Measurements from ENCODE around the gene MYH14. TPM values are rescaled to one million over a fixed set of nuclear protein-coding genes. Genes with fewer than 3 reads are reported as not detected.

Gene MYH14
- total and polyA plus RNA-seq, 9 donors: 0.23 to 82.1 (median 3.2) TPM

GRCh38 chr19:50357178-50358100 is 154.0 kb downstream of the MYH14 start:
- no peaks in the 10 kb centered on the region for H3K36me3 ChIP-seq
- H3K27me3 ChIP-seq: no peaks in the 10 kb centered on the region
- no peaks in the 10 kb centered on the region for H3K9me3 ChIP-seq
- intact Hi-C loops (cut with DNase I): loop anchor here in 2 of 4 donors (5.0 kb wide), 2 partner anchors 60 to 425 kb away; partner anchors contain the start of gene SPIB (in 1 of the 2)
- H3K4me3 ChIP-seq: peak overlapping the region; percentile 46
- peak; percentile 69 to 88 (median 85) for DNase-seq
- TF ChIP-seq CTCF (IDR thresholded peaks at IDR 0.05) (peak; percentile 83 to 90 (median 88)), EP300 (IDR thresholded peaks at IDR 0.05) (no peak), POLR2A (IDR thresholded peaks at IDR 0.05) (no peak)
- peak overlapping the region; percentile 63 to 74 for H3K27ac ChIP-seq
- peaks cover 2% of the 10 kb centered on the region for H3K4me1 ChIP-seq (ENCODE audit: insufficient read depth)
- 7 to 12% (median 11%) methylated on average over 54 of the region's 54 CpGs for WGBS, 3 donors

GRCh38 chr19:50358483-50359327 is 155.3 kb downstream of the MYH14 start:
- Histone ChIP-seq H3K36me3 (no peaks in the 10 kb centered on the region), H3K4me1 (ENCODE audit: insufficient read depth) (peaks cover 2% of the 10 kb centered on the region), H3K27ac (peak overlapping the region; percentile 63 to 74), H3K9me3 (no peaks in the 10 kb centered on the region), H3K27me3 (no peaks in the 10 kb centered on the region), H3K4me3 (peak overlapping the region; percentile 46)
- DNase-seq: peak; percentile 74 to 89 (median 83)
- TF ChIP-seq POLR2A (IDR thresholded peaks at IDR 0.05) (peak; percentile 47), EP300 (IDR thresholded peaks at IDR 0.05) (no peak)
- intact Hi-C loops (cut with DNase I): loop anchor here in 2 of 4 donors (5.0 kb wide), 2 partner anchors 59 to 424 kb away; partner anchors contain the start of gene SPIB (in 1 of the 2)
- WGBS, 3 donors: 28 to 36% (median 33%) methylated on average over 54 of the region's 54 CpGs

DNA sequence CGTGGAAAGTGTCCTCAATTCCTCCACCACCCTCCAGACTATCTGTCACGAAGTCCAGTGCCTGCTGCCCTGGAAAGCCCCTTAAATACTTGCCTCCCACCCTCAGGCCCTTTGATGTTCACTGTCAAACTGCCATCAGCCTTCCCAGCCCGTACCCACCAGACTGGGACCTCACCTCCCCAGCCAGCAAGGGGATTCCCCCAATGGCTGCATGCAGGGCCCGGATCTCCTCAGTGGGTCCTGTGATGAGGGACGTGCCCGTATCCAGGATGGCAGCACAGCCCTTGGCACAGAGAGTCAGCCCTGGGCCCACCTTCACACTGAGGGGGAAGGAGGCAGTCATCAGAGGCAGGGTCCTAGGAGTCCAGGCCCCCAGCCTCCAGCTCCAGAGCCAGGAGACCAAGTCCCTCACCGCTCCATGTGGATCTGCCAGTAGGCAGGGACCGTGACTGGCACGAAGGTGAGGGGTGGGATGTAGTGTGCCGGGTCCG is 156.0 kb downstream of the MYH14 start:
- Histone ChIP-seq H3K4me3 (no peak overlapping the region), H3K4me1 (ENCODE audit: insufficient read depth) (peaks cover 2% of the 10 kb centered on the region), H3K9me3 (no peaks in the 10 kb centered on the region), H3K36me3 (no peaks in the 10 kb centered on the region), H3K27me3 (no peaks in the 10 kb centered on the region), H3K27ac (no peak overlapping the region)
- DNase-seq: no peak
- 94 to 95% (median 94%) methylated on average over 11 of the region's 11 CpGs for WGBS, 3 donors
- TF ChIP-seq EP300 (IDR thresholded peaks at IDR 0.05) (no peak), POLR2A (IDR thresholded peaks at IDR 0.05) (no peak), CTCF (IDR thresholded peaks at IDR 0.05) (no peak)
- intact Hi-C loops (cut with DNase I): loop anchor here in 2 of 4 donors (5.0 kb wide), 2 partner anchors 58 to 423 kb away; partner anchors contain the start of gene SPIB (in 1 of the 2)

Small RNAs within 50 kb of the gene (small RNA-seq; reads per million reads assigned to genes)
- not detected for gene RF00017

Other genes starting within 250 kb of the MYH14 start
- gene SIGLEC11, start 242.4 kb upstream of the MYH14 start, total RNA-seq: 100 to 1,000 TPM in 1 of 7 donors, 10 to 100 TPM in 6; 44.0 to 117 (median 77.6) TPM
- 100 to 1,000 TPM in 1 of 2 donors, 10 to 100 TPM in 1; 43.3 to 113 TPM for gene SIGLEC11, start 242.4 kb upstream of the MYH14 start, polyA plus RNA-seq
- 10 to 100 TPM; 26.3 to 44.7 (median 34.0) TPM for gene VRK3, start 178.2 kb upstream of the MYH14 start, total RNA-seq
- 10 to 100 TPM; 26.1 to 52.5 TPM for gene VRK3, start 178.2 kb upstream of the MYH14 start, polyA plus RNA-seq
- gene ZNF473, start 177.6 kb upstream of the MYH14 start, total RNA-seq: 10 to 100 TPM in 2 of 7 donors, 1 to 10 TPM in 5; 6.3 to 12.1 (median 7.7) TPM
- gene ZNF473, start 177.6 kb upstream of the MYH14 start, polyA plus RNA-seq: 10 to 100 TPM in 1 of 2 donors, 1 to 10 TPM in 1; 2.1 to 10.7 TPM
- gene IZUMO2, start 40.3 kb upstream of the MYH14 start, total RNA-seq: not detected
- gene IZUMO2, start 40.3 kb upstream of the MYH14 start, polyA plus RNA-seq: not detected
- gene KCNC3, start 125.8 kb downstream of the MYH14 start, total RNA-seq: 10 to 100 TPM in 1 of 7 donors, 1 to 10 TPM in 3, under 1 TPM in 3; 0.28 to 10.2 (median 2.2) TPM
- gene KCNC3, start 125.8 kb downstream of the MYH14 start, polyA plus RNA-seq: under 1 TPM; 0.19 to 0.45 TPM
- 1 to 10 TPM in 4 of 7 donors, under 1 TPM in 3; 0.61 to 2.7 (median 1.0) TPM for gene NAPSA, start 162.0 kb downstream of the MYH14 start, total RNA-seq
- gene NAPSA, start 162.0 kb downstream of the MYH14 start, polyA plus RNA-seq: under 1 TPM; 0.40 to 0.87 TPM
- 10 to 100 TPM; 58.6 to 84.2 (median 62.3) TPM for gene NR1H2, start 172.8 kb downstream of the MYH14 start, total RNA-seq
- gene NR1H2, start 172.8 kb downstream of the MYH14 start, polyA plus RNA-seq: 10 to 100 TPM; 11.5 to 72.1 TPM
- gene POLD1, start 180.7 kb downstream of the MYH14 start, total RNA-seq: 10 to 100 TPM in 6 of 7 donors, 1 to 10 TPM in 1; 7.5 to 25.2 (median 20.3) TPM
- 10 to 100 TPM in 1 of 2 donors, under 1 TPM in 1; 0.52 to 14.4 TPM for gene POLD1, start 180.7 kb downstream of the MYH14 start, polyA plus RNA-seq
- under 1 TPM in 3 of 7 donors, not detected in 4; 0.12 to 0.46 (median 0.26) TPM for gene SPIB, start 215.3 kb downstream of the MYH14 start, total RNA-seq
- under 1 TPM in 1 of 2 donors, not detected in 1; 0.25 TPM for gene SPIB, start 215.3 kb downstream of the MYH14 start, polyA plus RNA-seq
- gene MYBPC2, start 229.3 kb downstream of the MYH14 start, total RNA-seq: under 1 TPM in 3 of 7 donors, not detected in 4; 0.05 to 0.12 (median 0.08) TPM
- under 1 TPM in 1 of 2 donors, not detected in 1; 0.28 TPM for gene MYBPC2, start 229.3 kb downstream of the MYH14 start, polyA plus RNA-seq